SJCRH30 (cell line): ENCODE measurements around the gene NEO1. TPM values are rescaled to one million over a fixed set of nuclear protein-coding genes. Genes with fewer than 3 reads are reported as not detected.
A peak's percentile ranks its signal among the peaks of the same experiment; 100 is the strongest.

Source experiments
- DNase-seq, 2 experiments: peaks; one replicate each; pipeline ENCODE4 v3.0.0-alpha.2; 2015 to 2020
- H3K27ac ChIP-seq: fragments of 250-450 bp; sonication (Bioruptor Pico); 2 replicates; pipeline ENCODE4 v1.5.1; 2020; ENCODE audit warnings: mild to moderate bottlenecking, moderate library complexity
- H3K27me3 ChIP-seq: fragments of 250-450 bp; sonication (Bioruptor Pico); 2 replicates; pipeline ENCODE4 v1.5.1; 2020; ENCODE audit warnings: mild to moderate bottlenecking, moderate library complexity
- H3K36me3 ChIP-seq: fragments of 250-450 bp; sonication (Bioruptor Pico); 2 replicates; pipeline ENCODE4 v1.5.1; 2020; ENCODE audit warnings: mild to moderate bottlenecking, moderate library complexity
- H3K4me1 ChIP-seq: fragments of 250-450 bp; sonication (Bioruptor Pico); 2 replicates; pipeline ENCODE4 v1.5.1; 2020; ENCODE audit warnings: mild to moderate bottlenecking, moderate library complexity
- H3K4me3 ChIP-seq: fragments of 250-450 bp; sonication (Bioruptor Pico); 2 replicates; pipeline ENCODE4 v1.5.1; 2020; ENCODE audit warnings: mild to moderate bottlenecking, moderate library complexity
- H3K9me3 ChIP-seq: fragments of 250-450 bp; sonication (Bioruptor Pico); replicated peaks from 2 replicates; pipeline ENCODE4 v1.5.1; 2020; ENCODE audit warnings: mild to moderate bottlenecking, moderate library complexity
- total RNA-seq: library from RNA; depleted of rRNA; stranded (reverse); fragments of >200 nt; shearing (Covaris generic); gene quantifications from 2 replicates; pipeline ENCODE4 v1.2.3, GENCODE V29; 2014

NEO1 gene
- total RNA-seq, 1 experiment from 2014 or later, result 15.1 TPM

GRCh38 chr15:73318463-73319351 lies 266.4 kb downstream of the NEO1 start:
- H3K4me1 ChIP-seq, result no peaks in the 10 kb centered on the region
- no peaks in the 10 kb centered on the region for H3K36me3 ChIP-seq
- DNase-seq, result no peak
- no peaks in the 10 kb centered on the region for H3K9me3 ChIP-seq
- peaks cover 22% of the 10 kb centered on the region for H3K27me3 ChIP-seq
- H3K27ac ChIP-seq, result no peak overlapping the region
- no peak overlapping the region for H3K4me3 ChIP-seq

- Histone ChIP-seq H3K4me3 (no peak overlapping the region), H3K9me3 (no peaks in the 10 kb centered on the region), H3K4me1 (no peaks in the 10 kb centered on the region), H3K27ac (no peak overlapping the region), H3K36me3 (no peaks in the 10 kb centered on the region), H3K27me3 (peaks cover 22% of the 10 kb centered on the region)
- no peak for DNase-seq
Measured at GRCh38 chr15:73319460-73320245, 267.4 kb downstream of the NEO1 start.

GRCh38 chr15:73320619-73321180 lies 268.4 kb downstream of the NEO1 start:
- H3K4me3 ChIP-seq, result no peak overlapping the region
- H3K27me3 ChIP-seq, result peaks cover 22% of the 10 kb centered on the region
- H3K27ac ChIP-seq, result no peak overlapping the region
- no peak for DNase-seq
- H3K9me3 ChIP-seq, result no peaks in the 10 kb centered on the region
- H3K4me1 ChIP-seq, result no peaks in the 10 kb centered on the region
- no peaks in the 10 kb centered on the region for H3K36me3 ChIP-seq

GRCh38 chr15:73321496-73322450 lies 269.5 kb downstream of the NEO1 start:
- H3K27ac ChIP-seq, result no peak overlapping the region
- H3K4me1 ChIP-seq, result no peaks in the 10 kb centered on the region; the same call in 1 of the 2 replicates
- H3K9me3 ChIP-seq, result no peaks in the 10 kb centered on the region
- H3K4me3 ChIP-seq, result no peak overlapping the region
- no peaks in the 10 kb centered on the region for H3K36me3 ChIP-seq
- H3K27me3 ChIP-seq, result peaks cover 22% of the 10 kb centered on the region
- DNase-seq, result peak; percentile 33 to 49

GRCh38 chr15:73322665-73323373 lies 270.6 kb downstream of the NEO1 start:
- H3K27ac ChIP-seq, result no peak overlapping the region
- no peaks in the 10 kb centered on the region for H3K9me3 ChIP-seq
- no peaks in the 10 kb centered on the region; the same call in 1 of the 2 replicates for H3K4me1 ChIP-seq
- peaks cover 21% of the 10 kb centered on the region for H3K27me3 ChIP-seq
- H3K36me3 ChIP-seq, result no peaks in the 10 kb centered on the region
- no peak for DNase-seq
- H3K4me3 ChIP-seq, result no peak overlapping the region

- Histone ChIP-seq H3K36me3 (no peaks in the 10 kb centered on the region), H3K4me3 (no peak overlapping the region), H3K27ac (no peak overlapping the region), H3K9me3 (no peaks in the 10 kb centered on the region), H3K4me1 (no peaks in the 10 kb centered on the region; the same call in 1 of the 2 replicates), H3K27me3 (peaks cover 15% of the 10 kb centered on the region)
- DNase-seq, result no peak
Measured at GRCh38 chr15:73323374-73323955, 271.2 kb downstream of the NEO1 start.

- Histone ChIP-seq H3K4me1 (no peaks in the 10 kb centered on the region; the same call in 1 of the 2 replicates), H3K36me3 (no peaks in the 10 kb centered on the region), H3K27ac (no peak overlapping the region), H3K27me3 (peaks cover 10% of the 10 kb centered on the region), H3K4me3 (no peak overlapping the region), H3K9me3 (no peaks in the 10 kb centered on the region)
- no peak for DNase-seq
Measured at GRCh38 chr15:73323956-73324355, 271.7 kb downstream of the NEO1 start.

- Histone ChIP-seq H3K9me3 (no peaks in the 10 kb centered on the region), H3K27me3 (peaks cover 7% of the 10 kb centered on the region), H3K27ac (no peak overlapping the region), H3K4me3 (no peak overlapping the region), H3K4me1 (no peaks in the 10 kb centered on the region; the same call in 1 of the 2 replicates), H3K36me3 (no peaks in the 10 kb centered on the region)
- DNase-seq, result no peak
Measured at GRCh38 chr15:73324496-73325170, 272.4 kb downstream of the NEO1 start.

GRCh38 chr15:73325191-73325861 lies 273.1 kb downstream of the NEO1 start:
- Histone ChIP-seq H3K9me3 (no peaks in the 10 kb centered on the region), H3K27ac (no peak overlapping the region), H3K4me1 (no peaks in the 10 kb centered on the region; the same call in 1 of the 2 replicates), H3K27me3 (peaks cover 12% of the 10 kb centered on the region), H3K36me3 (no peaks in the 10 kb centered on the region), H3K4me3 (no peak overlapping the region)
- DNase-seq, result peak; percentile 64 to 66

GRCh38 chr15:73326157-73326556 lies 273.9 kb downstream of the NEO1 start:
- DNase-seq, result peak in 1 of 2 experiments; percentile 17
- Histone ChIP-seq H3K27ac (no peak overlapping the region), H3K4me3 (no peak overlapping the region)

GRCh38 chr15:73328149-73328820 lies 276.0 kb downstream of the NEO1 start:
- no peaks in the 10 kb centered on the region for H3K9me3 ChIP-seq
- no peaks in the 10 kb centered on the region for H3K36me3 ChIP-seq
- no peak for DNase-seq
- peaks cover 6% of the 10 kb centered on the region; the same call in 1 of the 2 replicates for H3K27me3 ChIP-seq
- H3K27ac ChIP-seq, result no peak overlapping the region
- H3K4me3 ChIP-seq, result no peak overlapping the region
- H3K4me1 ChIP-seq, result no peaks in the 10 kb centered on the region; the same call in 1 of the 2 replicates

More at GRCh38 chr15:73326157-73326556, 273.9 kb downstream of the NEO1 start:
- Histone ChIP-seq H3K27me3 (peaks cover 9% of the 10 kb centered on the region; the same call in 1 of the 2 replicates), H3K4me1 (no peaks in the 10 kb centered on the region; the same call in 1 of the 2 replicates), H3K9me3 (no peaks in the 10 kb centered on the region), H3K36me3 (no peaks in the 10 kb centered on the region)

- Histone ChIP-seq H3K27ac (no peak overlapping the region), H3K4me1 (no peaks in the 10 kb centered on the region; the same call in 1 of the 2 replicates), H3K27me3 (peaks cover 6% of the 10 kb centered on the region; the same call in 1 of the 2 replicates), H3K4me3 (no peak overlapping the region), H3K9me3 (no peaks in the 10 kb centered on the region), H3K36me3 (no peaks in the 10 kb centered on the region)
- DNase-seq, result no peak
Measured at GRCh38 chr15:73328981-73329380, 276.7 kb downstream of the NEO1 start.
